HEK293 (cell line): ENCODE measurements around the gene DICER1.

ENCODE experiments used
- KLF1 ChIP-seq: fragments of 450-650 bp; formaldehyde crosslinking; IDR thresholded peaks from 2 replicates; pipeline ENCODE4 v1.5.1; 2016; ENCODE audit warnings: missing biosample characterization, missing genetic modification characterization
- SETDB1 ChIP-seq: IDR thresholded peaks from one replicate; pipeline ENCODE4 v1.6.1; 2017; ENCODE audit warnings: mild to moderate bottlenecking, low read length, moderate library complexity, mixed read lengths; ENCODE audit not compliant: insufficient read length
- ZBTB21 ChIP-seq: fragments of 450-650 bp; formaldehyde crosslinking; IDR thresholded peaks from 2 replicates; pipeline ENCODE4 v1.5.1; 2017; ENCODE audit warnings: missing biosample characterization, missing genetic modification characterization
- ZNF626 ChIP-seq: fragments of 450-650 bp; sonication (Bioruptor Pico); formaldehyde crosslinking; IDR thresholded peaks from 2 replicates; pipeline ENCODE4 v1.5.1; 2018; ENCODE audit warnings: missing biosample characterization, missing genetic modification characterization, inconsistent platforms
- ZNF670 ChIP-seq: fragments of 450-650 bp; formaldehyde crosslinking; IDR thresholded peaks from 2 replicates; pipeline ENCODE4 v1.5.1; 2016; ENCODE audit warnings: missing biosample characterization, missing genetic modification characterization, low read depth
- TF ChIP-seq, protein P1 (sequence below): fragments of 450-650 bp; formaldehyde crosslinking; conservative IDR thresholded peaks from 2 replicates; pipeline ENCODE4 v1.5.1; 2016; ENCODE audit warnings: low read depth, missing biosample characterization, missing genetic modification characterization
- TF ChIP-seq, protein P2 (sequence below): fragments of 450-650 bp; formaldehyde crosslinking; IDR thresholded peaks from 2 replicates; pipeline ENCODE4 v1.5.1; 2016; ENCODE audit warnings: missing biosample characterization, missing genetic modification characterization

DNA sequence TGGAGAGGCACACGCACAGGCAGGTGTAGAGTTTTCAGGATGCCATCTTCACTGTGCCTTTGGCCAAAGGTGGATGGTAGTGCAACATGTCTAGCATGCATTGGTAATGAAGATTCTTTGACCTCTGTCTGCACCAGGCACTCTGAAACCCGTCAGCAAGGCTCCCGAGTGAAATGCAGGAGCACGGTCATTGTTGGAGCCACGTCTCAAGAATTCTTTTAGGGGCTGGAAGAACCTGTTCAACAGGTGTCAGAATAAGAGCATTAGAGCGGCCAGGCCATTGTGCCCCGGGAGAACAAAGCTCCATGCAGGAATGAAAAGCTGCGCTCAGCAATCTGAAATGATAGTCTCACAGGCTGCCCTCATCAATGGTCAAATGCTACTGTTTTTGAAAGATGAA, 40.2 kb upstream of the DICER1 start:
- TF ChIP-seq, protein P1, sequence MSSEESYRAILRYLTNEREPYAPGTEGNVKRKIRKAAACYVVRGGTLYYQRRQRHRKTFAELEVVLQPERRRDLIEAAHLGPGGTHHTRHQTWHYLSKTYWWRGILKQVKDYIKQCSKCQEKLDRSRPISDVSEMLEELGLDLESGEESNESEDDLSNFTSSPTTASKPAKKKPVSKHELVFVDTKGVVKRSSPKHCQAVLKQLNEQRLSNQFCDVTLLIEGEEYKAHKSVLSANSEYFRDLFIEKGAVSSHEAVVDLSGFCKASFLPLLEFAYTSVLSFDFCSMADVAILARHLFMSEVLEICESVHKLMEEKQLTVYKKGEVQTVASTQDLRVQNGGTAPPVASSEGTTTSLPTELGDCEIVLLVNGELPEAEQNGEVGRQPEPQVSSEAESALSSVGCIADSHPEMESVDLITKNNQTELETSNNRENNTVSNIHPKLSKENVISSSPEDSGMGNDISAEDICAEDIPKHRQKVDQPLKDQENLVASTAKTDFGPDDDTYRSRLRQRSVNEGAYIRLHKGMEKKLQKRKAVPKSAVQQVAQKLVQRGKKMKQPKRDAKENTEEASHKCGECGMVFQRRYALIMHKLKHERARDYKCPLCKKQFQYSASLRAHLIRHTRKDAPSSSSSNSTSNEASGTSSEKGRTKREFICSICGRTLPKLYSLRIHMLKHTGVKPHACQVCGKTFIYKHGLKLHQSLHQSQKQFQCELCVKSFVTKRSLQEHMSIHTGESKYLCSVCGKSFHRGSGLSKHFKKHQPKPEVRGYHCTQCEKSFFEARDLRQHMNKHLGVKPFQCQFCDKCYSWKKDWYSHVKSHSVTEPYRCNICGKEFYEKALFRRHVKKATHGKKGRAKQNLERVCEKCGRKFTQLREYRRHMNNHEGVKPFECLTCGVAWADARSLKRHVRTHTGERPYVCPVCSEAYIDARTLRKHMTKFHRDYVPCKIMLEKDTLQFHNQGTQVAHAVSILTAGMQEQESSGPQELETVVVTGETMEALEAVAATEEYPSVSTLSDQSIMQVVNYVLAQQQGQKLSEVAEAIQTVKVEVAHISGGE: no peak
- TF ChIP-seq SETDB1 (no peak), ZNF670 (tag by site-specific recombination) (no peak), ZBTB21 (tag by site-specific recombination) (no peak), ZNF626 (no peak), KLF1 (tag by site-specific recombination) (no peak)
- TF ChIP-seq, protein P2, sequence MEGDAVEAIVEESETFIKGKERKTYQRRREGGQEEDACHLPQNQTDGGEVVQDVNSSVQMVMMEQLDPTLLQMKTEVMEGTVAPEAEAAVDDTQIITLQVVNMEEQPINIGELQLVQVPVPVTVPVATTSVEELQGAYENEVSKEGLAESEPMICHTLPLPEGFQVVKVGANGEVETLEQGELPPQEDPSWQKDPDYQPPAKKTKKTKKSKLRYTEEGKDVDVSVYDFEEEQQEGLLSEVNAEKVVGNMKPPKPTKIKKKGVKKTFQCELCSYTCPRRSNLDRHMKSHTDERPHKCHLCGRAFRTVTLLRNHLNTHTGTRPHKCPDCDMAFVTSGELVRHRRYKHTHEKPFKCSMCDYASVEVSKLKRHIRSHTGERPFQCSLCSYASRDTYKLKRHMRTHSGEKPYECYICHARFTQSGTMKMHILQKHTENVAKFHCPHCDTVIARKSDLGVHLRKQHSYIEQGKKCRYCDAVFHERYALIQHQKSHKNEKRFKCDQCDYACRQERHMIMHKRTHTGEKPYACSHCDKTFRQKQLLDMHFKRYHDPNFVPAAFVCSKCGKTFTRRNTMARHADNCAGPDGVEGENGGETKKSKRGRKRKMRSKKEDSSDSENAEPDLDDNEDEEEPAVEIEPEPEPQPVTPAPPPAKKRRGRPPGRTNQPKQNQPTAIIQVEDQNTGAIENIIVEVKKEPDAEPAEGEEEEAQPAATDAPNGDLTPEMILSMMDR (tag by site-specific recombination): no peak
